Fibroblast of upper back skin (primary cell): ENCODE measurements around the gene FLII.
"Not testable (repeated sequence)": the region's sequence is repeated elsewhere in the genome, so short reads cannot be mapped to it uniquely, and the experiment has no call there.

Experiments
- DNase-seq: peaks from one replicate; pipeline ENCODE4 v3.0.0-alpha.2; 2013

FLII gene

DNA sequence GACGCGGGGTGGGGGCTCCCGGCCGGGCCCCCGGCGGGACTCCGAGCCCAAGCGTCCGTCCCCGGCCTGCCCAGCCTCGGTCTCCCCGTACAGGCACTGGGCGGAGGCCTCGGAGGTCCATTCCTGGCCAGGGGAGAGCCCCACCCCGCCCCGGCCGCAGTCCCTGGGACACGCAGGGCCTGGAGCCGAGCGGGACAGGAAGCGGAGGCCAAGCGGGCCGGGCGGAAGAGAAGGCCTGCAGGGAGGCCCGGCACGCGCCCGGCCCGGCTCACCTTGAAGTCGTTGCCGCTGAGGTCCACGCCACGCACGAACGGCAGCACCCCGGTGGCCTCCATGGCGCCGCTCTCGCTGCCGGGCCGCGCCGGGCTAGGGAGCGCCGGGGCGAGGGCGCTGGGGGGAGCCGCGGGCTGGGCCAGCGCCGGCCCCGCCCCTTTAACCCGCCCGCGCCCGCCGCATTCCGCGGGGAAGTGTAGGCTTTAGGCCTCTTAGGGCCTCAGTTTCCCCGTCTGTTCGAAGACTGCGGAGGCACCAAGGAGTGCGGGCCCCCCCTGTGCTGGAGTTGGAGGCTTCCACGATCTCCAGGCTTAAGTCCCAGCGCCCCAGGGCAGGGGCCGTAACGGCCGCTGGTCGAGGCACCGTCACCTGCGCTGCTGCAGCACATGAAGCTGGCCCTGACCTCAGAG is at the start of gene FLII:
FLII (minus strand) TSS at position 383 of the 683 bp plus-strand sequence; CDS start at position 335, 48 bp downstream.
- DNase-seq = peak; percentile 16

DNA sequence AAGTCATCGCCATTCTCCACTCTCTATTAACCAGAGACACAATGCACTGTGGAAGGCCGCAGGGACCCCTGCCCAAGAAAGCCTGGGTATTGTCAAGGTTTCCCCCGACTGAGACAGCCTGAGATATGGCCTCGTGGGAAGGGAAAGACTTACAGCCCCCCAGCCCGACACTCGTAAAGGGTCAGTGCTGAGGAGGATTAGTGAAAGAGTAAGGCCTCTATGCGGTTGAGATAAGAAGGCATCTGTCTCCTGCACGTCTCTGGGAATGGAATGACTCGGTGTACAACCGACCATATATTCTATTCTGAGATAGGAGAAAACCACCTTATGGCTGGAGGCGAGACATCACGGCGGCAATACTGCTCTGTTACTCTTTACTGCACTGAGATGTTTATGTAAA is 44.7 kb upstream of the FLII start:
- DNase-seq = not testable (repeated sequence)

DNA sequence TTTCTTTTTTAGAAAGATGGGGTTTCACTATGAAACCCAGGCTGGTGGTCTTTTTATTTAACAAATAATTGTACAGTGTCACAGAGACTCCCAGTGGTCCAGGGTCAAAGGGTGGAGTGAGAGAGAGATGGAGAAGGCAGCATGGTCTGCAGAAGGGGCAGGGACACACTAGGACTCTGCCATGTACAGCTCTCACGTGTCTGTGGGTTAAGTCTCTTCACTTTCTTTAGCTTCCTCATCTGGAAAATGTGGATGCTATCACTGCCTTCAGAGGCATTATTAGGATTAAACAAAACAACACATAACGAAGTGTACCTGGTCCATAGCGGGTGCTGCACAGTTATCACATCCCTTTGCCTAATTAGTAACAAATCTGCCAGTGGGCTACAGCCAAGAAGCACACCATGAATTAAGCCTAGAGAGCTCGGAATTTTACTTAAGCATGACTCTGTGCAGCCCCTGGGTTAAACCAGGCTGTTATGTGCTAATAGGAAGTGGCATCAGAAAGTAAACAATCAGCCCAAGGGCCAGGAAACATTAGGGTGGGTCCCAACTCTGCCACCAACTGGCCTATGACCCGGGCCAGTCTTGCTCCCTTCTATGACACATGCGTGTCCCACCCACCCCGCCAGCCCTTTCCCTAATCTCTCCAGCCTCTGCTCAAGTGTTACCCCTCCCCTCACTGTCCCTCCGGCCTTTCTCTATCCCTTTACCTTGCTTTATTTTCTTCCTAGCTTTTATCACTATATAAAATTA is 42.4 kb upstream of the FLII start:
- DNase-seq = no peak

DNA sequence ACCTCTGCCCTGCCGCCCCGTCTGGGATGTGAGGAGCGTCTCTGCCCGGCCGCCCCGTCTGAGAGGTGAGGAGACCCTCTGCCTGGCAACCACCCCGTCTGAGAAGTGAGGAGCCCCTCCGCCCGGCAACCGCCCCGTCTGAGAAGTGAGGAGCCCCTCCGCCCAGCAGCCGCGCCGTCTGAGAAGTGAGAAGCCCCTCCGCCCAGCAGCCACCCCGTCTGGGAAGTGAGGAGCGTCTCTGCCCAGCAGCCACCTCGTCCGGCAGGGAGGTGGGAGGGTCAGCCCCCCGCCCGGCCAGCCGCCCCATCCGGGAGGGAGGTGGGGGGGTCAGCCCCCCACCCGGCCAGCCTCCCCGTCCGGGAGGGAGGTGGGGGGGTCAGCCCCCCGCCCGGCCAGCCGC is 39.5 kb upstream of the FLII start:
- DNase-seq = not testable (repeated sequence)

DNA sequence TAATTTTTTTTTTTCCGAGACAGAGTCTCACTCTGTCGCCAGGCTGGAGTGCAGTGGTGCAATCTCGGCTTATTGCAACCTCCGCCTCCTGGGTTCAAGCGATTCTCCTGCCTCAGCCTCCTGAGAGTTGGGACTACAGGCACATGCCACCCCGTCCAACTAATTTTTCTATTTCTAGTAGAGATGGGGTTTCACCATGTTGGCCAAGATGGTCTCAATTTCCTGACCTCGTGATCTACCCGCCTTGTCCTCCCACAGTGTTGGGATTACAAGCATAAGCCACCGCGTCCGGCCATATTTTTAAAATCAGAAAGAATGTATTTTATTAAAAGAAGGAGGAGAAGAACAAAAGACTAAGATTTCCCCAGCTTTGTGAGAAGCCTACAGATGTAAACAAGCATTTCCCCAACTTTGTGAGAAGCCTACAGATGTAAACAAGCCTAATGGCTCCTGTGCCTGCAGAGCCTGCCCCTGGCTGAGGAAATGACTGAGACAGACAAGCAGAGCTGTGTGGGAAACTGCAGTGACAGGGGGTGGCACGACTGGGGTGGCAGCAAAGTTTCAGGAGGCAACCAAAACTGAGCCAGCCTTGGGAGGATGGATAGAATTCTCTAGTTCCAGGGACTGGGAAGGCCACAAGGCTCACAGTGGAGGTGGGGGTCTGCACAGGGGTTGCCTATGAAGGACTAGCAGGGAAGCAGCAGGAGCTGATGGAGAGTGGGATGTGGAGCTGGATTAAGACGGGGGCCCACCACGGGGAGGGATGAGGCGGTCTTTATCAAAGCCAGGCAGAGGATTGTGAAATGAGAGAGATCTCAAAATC is 33.4 kb upstream of the FLII start:
- DNase-seq = no peak

DNA sequence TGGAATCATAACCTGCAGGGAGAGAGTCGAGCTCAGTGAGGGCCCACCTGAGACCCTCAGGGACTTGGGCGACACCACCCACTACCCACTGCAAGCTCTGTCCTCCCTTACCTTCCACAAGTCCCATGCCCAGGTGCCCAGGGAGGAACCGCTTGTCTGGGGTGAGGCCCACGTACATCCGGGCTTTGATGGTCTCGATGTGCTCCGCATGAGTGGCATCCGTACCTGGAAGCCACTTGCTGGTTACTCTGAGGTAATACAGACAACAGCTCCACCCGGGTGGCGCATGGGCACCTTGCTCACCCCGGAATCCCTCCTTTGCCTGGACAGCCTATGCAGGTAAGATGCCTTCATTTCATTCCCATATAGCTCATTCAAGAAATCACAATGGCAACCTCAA is 26.8 kb upstream of the FLII start:
- no peak for DNase-seq

DNA sequence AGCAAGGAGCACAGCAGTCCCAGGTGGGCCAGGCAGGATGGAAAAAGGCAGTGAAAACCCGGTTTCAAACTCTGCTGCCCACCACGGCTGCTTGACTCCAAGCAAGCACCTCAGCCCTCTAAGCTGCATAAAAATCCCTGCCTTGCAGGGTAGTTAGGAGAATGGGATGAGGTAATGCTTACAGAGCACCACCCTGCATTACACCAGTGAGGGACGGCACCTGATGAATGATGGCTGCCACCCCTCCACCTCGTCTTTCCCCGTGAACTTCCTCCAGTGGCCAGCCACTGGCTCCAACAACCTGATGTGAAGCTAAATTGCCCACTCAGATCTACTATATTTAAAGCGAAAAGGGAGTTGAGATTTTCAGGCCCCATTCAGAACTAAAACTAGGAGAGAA is 23.2 kb upstream of the FLII start:
- no peak for DNase-seq

DNA sequence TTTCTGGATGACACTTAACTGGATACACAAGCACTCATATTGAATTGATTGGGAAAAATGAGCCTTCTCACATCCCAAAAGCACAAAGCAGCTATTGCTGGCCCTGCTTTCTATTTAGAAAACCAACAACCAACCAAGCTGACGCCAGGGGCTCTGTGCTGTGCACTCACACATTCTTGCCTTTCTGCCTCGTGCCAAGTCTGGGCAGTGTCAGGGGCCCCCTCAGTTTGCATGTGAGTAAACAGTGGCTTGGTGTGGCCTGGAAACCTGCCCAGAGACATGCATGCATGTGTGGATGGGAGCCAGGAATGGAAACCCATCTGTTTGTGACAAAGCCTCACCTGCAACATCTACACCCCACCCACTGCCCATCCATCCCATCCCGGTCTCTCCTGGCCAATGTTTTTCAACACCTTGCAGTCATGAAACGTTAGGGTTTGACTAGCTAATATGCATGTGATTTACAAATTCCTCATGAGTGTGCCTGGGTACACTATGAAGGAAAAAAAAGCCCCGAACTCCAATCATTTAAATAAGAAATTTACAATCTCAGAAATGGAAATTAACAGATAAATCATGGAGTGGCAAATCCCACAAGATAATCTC is 22.3 kb upstream of the FLII start:
- no peak for DNase-seq

DNA sequence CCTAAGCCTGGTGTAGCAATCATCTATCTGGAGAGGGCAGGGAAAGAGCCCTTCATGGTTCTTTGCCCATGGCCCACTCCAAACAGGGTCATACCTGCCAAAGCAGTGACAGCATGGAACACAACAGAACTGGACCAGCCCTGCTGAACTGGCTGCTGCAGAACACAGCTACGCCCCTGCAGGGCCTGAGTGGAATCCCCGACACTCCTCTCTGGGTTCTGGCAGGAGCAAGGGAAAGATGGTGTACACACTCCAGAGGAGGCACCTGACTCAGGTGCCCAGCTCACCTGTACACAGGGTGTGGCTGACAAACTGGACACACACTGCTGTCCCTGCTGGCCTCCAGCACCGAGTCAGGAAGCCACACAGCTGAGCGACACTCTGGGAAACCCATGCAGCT is 21.7 kb upstream of the FLII start:
- no peak for DNase-seq

DNA sequence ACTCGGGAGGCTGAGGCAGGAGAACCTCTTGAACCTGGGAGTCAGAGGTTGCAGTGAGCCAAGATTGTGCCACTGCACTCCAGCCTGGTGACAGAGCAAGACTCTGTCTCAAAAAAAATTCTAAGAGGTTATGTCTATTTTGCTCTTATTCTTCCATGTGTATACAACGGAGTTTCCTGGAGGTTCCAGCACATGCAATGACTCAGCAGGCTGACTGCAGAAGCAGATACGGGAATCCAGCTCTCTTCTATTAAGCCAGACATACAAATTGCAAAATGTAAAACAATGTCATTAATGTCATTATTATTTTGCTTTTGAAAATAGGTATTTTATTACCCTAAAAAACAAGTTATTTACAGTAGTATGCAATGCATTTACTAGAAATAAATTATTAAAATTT is 20.3 kb upstream of the FLII start:
- DNase-seq = no peak

DNA sequence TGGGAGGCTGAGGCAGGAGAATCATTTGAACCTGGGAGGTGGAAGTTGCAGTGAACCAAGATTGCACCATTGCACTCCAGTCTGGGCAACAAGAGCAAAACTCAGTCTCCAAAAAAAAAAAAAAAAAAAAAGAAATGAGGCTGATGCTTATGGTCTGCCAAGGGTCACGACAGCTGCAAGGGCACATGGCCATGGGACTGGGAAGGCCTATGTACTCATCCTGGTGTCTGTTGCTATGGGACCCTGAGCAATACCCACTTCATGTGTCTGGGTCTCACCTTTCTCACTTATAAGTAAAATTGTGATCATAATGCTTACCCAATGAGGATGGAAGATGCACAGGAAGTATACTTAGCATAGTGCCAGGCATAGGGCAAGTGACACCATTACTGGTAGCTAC is 18.5 kb upstream of the FLII start:
- no peak for DNase-seq

DNA sequence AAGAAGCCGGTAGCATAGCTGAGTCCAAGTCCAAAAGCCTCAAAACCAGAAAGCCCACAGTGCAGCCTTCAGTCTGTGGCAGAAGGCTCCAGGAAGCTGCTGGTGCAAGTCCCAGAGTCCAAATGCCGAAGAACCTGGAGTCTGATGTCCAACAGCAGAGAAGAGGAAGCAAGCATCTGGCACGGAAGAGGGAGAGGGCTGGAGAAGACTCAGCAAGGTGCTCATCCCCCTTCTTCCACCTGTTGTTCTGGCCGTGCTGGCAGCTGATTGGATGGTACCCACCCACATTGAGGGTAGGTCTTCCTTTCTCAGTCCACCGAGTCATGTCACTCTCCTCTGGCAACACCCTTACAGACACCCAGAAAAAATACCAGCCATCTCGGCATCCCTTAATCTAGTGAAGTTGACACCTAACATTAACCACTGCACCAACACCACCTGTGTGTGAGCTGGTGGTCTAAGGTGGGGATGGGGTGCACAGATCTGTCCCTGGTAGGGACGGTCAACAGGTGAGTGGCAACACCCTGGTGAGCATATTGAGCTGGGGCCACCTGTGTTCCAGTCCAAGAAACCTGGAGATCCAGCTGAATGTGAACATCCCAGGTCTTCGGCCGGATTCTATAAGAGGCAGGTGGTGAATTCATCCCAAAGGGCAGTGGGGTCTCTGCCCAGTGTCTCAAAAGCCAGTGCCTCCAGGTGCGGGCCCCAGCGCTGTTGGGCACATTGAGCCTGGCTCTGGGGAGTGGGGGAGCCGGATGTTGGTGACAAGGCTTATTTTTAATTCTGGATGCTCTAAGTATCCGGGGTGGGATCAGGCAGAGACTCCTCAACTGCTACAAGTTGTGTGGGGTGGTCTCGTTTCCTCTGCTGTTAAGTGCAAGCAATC is 11.8 kb upstream of the FLII start:
- no peak for DNase-seq

DNA sequence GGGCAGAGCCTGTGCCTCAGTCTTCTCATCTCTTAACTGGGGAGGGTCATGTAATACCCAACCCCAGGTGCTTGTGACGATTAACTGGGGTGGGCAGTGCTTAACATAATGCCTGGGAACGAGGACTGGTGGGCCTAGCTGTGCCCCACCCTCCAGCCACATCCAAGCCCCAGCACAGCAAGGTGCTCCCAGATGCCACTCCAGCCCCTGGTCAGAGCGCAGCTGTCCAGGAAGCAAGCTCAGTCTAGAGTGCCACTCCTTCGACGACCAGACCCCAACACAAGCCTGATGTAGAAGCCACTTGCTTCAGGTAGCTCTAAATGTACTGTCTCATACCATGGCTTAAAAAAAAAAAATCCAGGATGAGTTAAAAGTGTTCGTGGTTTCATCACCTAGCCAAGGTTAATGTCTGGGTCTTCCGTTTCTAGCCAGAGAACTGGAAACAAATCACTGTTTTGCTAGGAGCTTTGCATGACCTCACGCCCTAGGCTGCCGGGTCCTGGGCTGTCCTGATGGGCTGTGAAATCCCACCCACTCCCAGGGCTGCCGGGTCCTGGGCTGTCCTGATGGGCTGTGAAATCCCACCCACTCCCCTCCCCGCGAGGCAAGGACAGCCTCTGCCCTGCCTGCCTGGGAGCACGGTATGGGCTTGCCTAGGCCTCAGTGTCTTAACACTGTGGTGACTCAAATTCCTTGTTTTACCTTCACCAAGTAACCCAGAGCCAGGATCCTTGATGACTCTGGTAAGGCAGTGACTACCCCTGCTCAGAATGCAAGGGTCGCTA is 9.6 kb upstream of the FLII start:
- peak; percentile 68 for DNase-seq

DNA sequence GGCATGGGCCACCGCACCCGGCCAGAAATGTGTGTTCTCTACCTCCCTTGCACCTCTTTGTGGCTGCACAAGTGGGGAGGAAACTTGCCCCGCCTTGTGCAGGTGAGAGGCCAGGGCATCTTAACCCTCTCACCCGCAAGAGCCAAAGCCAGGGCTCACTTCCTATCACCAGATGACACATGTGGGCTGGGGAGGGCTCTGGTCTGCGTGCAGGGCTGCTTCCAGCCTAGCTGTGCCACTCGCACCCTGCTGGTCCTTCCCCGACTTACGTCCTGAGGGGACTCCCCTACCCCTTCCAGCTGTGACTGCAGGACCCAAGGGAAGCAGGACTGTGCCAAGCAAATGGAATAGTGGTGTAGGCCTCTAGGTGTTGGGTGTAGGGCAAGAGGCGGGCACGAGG is 8.8 kb upstream of the FLII start:
- no peak for DNase-seq

DNA sequence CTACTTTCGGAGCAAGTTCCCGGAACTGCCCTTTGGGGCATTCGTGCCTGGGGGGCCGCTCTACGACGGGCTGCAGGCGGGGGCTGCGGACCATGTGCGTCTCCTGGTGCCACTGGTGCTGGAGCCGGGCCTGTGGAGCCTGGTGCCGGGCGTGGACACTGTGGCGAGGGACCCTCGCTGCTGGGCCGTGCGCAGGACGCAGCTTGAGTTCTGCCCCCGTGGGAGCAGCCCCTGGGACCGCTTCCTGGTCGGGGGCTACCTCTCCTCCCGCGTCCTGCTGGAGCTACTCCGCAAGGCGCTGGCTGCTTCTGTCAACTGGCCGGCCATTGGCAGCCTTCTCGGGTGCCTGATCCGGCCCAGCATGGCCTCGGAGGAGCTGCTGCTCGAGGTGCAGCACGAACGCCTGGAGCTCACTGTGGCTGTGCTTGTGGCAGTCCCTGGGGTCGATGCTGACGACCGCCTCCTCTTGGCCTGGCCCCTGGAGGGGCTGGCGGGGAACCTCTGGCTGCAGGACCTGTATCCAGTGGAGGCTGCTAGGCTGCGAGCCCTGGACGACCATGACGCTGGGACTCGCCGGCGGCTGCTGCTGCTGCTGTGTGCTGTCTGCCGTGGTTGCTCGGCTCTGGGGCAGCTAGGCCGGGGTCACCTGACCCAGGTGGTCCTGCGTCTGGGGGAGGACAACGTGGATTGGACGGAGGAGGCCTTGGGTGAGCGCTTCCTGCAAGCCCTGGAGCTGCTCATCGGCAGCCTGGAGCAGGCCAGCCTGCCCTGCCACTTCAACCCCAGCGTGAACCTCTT is 5.5 kb upstream of the FLII start:
- DNase-seq = no peak

DNA sequence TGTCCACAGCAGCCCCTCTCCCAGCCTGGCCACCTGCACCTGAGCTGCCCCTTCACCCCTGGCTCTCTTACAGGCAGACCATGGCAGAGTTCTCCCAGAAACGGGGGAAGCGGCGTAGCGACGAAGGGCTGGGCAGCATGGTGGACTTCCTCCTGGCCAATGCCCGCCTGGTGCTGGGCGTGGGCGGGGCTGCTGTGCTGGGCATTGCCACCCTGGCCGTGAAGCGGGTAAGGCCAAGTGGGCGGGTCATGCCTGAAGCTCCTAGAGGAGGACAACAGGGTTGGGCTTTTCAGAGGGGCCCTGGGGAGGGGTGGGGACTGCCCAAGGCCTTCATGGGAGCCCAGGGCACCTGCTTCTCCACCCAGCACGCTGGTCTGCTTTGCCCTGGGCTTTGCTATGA is 4.1 kb upstream of the FLII start:
- DNase-seq = no peak

DNA sequence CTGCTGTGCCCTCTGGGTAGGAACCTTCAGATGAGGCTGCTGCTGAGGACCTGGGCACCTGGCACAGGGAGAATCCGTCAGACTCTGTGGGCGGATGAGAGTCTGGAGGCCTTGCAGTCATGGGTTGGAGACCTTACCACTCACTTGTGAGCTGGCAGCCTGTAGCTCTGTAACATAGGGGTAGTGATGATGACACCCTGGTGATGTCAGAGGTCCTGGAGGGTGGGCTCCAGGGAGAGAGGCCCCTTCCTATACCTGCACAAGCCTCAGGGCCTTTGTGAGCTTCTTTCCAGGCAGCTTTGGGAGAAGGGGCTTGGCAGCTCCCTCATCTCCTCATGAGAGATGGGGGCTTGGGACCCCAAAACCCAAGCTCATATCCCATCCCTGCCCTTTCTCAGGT is 3.6 kb upstream of the FLII start:
- DNase-seq = no peak

DNA sequence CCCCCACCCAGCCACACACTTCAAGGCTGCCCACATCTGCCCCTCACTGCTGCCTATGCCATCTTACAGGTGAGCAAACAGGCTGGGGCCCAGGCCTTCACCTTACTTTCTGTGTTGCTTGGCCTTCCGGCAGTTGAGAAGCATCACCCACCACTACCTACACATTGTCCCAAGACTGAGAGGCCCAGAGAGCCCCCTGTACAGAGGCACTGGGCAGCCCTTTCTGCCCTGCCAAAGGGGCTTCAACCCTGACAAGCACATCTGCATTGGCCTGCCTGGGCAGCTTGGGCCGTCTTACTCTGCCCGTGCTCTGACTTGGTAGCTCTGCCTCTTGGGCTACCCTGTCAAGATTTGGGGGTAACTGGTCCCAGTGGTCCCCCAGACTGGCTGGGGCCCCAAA is 3.1 kb upstream of the FLII start:
- no peak for DNase-seq

DNA sequence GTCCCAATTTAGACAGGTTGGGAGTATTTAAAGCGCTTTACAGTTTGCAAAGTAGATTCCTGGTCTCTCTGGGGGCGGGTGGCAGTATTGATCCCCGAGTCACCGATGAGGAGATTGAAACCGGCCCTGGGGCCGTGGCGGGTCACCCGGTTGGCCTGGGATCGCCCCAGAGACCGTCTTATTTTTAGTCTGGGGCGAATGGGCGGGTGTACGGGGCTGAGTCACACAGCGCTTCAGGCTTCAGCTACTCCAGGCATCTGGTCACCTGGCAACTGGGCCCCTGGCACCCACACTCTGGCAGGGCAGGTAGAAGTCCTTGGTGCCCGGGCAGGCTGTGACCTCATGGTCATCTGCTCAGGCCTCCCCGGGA is 2.6 kb upstream of the FLII start:
- peak; percentile 9 for DNase-seq

DNA sequence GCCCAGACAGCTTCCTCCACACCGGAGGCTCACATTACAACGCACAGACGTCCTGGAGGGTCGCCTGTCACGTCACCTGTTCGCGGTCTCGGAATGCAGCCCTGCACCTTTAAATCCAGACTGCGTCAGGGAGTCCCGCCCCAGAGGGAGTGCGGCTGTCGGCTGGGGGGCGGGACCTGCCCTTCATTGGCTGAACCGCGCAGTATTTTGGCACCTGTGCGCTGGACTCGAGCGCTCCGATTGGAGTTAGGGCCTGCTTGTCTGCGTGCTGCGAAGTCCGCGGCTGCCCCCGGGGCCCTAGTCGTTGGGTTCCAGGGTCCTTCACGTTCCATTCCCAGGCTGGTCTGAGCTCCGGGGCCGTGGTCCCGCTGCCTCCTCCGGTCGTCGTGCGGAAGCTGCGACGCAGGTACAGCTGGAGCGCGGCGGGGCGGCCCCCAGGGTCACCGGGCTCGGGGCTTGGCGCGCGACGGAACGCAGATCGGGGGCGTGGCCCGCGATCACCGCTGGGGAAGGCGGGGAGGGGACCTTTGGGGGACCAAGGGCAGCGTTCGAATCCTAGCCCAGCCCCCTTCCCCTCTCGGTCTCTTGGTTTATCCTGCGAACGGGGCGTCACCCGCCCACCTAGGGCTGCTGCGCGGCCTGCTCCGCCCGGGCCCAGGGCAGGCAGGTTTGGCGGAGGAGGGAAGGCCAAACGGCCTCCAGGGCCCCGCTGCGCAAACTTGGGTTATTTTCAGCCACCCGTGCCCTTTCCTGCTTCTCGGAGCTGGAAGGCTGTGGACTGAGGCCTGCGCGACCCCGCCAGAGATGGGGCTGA is 2.0 kb upstream of the FLII start, which contains the start of gene MIEF2:
MIEF2 (plus strand) TSS at position 331 of the 814 bp plus-strand sequence. CDS start 2,059 bp downstream, outside the sequence.
- DNase-seq = peak; percentile 93
